DMS 273 (cell line): ENCODE data around the gene IPCEF1.
A peak's percentile ranks its signal among the peaks of the same experiment; 100 is the strongest.

Source experiments
- DNase-seq: peaks from one replicate; lab custom pipeline; 2025; ENCODE audit not compliant: unreplicated experiment; lab: John Stamatoyannopoulos, UW

The IPCEF1 gene

GRCh38 chr6:154298297-154298696 lies 58.3 kb downstream of the IPCEF1 start:
- DNase-seq, result no peak

GRCh38 chr6:154297721-154298120 lies 58.9 kb downstream of the IPCEF1 start:
- no peak for DNase-seq

- no peak for DNase-seq
Observed at GRCh38 chr6:154297210-154297609, 59.4 kb downstream of the IPCEF1 start.

GRCh38 chr6:154295733-154296132 lies 60.9 kb downstream of the IPCEF1 start:
- DNase-seq, result no peak

- no peak for DNase-seq
Observed at GRCh38 chr6:154292855-154293519, 63.6 kb downstream of the IPCEF1 start.

GRCh38 chr6:154292066-154292465 lies 64.5 kb downstream of the IPCEF1 start:
- no peak for DNase-seq

GRCh38 chr6:154289818-154290508 lies 66.6 kb downstream of the IPCEF1 start:
- DNase-seq, result no peak

- DNase-seq, result no peak
Observed at GRCh38 chr6:154285826-154286225, 70.8 kb downstream of the IPCEF1 start.

- no peak for DNase-seq
Observed at GRCh38 chr6:154284313-154284853, 72.2 kb downstream of the IPCEF1 start.

- DNase-seq, result no peak
Observed at GRCh38 chr6:154280521-154280920, 76.1 kb downstream of the IPCEF1 start.

GRCh38 chr6:154277629-154278017 lies 79.0 kb downstream of the IPCEF1 start:
- DNase-seq, result no peak

GRCh38 chr6:154276810-154277628 lies 79.6 kb downstream of the IPCEF1 start:
- DNase-seq, result peak; percentile 40

- no peak for DNase-seq
Observed at GRCh38 chr6:154274168-154274567, 82.4 kb downstream of the IPCEF1 start.

- no peak for DNase-seq
Observed at GRCh38 chr6:154268486-154268885, 88.1 kb downstream of the IPCEF1 start.

GRCh38 chr6:154267508-154268106 lies 89.0 kb downstream of the IPCEF1 start:
- DNase-seq, result no peak

GRCh38 chr6:154266560-154267099 lies 90.0 kb downstream of the IPCEF1 start:
- no peak for DNase-seq

- no peak for DNase-seq
Observed at GRCh38 chr6:154261688-154262397, 94.8 kb downstream of the IPCEF1 start.

- DNase-seq, result no peak
Observed at GRCh38 chr6:154258064-154258757, 98.4 kb downstream of the IPCEF1 start.

- no peak for DNase-seq
Observed at GRCh38 chr6:154257067-154257466, 99.5 kb downstream of the IPCEF1 start.

GRCh38 chr6:154252678-154253077 lies 103.9 kb downstream of the IPCEF1 start:
- DNase-seq, result no peak
